HG03095 (cell line): ENCODE measurements around the gene ADAMTS2.

Experiments used
- ATAC-seq: cut with Tn5 transposase; IDR thresholded peaks from one replicate; pipeline ENCODE4 v1.9.1; 2021; ENCODE audit warnings: moderate library complexity; ENCODE audit not compliant: unreplicated experiment

The ADAMTS2 gene

GRCh38 chr5:179184521-179185050 lies 160.7 kb downstream of the ADAMTS2 start:
- ATAC-seq: no peak

- ATAC-seq: no peak
These were observed 161.8 kb downstream of the ADAMTS2 start for GRCh38 chr5:179183481-179183880.

- ATAC-seq: no peak
These were observed 162.7 kb downstream of the ADAMTS2 start for GRCh38 chr5:179182601-179183000.

GRCh38 chr5:179181988-179182387 lies 163.3 kb downstream of the ADAMTS2 start:
- no peak for ATAC-seq

GRCh38 chr5:179180921-179181645 lies 164.2 kb downstream of the ADAMTS2 start:
- ATAC-seq: no peak

GRCh38 chr5:179180061-179180610 lies 165.1 kb downstream of the ADAMTS2 start:
- no peak for ATAC-seq

GRCh38 chr5:179177711-179178575 lies 167.3 kb downstream of the ADAMTS2 start:
- no peak for ATAC-seq

- no peak for ATAC-seq
These were observed 168.6 kb downstream of the ADAMTS2 start for GRCh38 chr5:179176571-179177230.

- no peak for ATAC-seq
These were observed 169.1 kb downstream of the ADAMTS2 start for GRCh38 chr5:179176166-179176565.

- ATAC-seq: no peak
These were observed 173.2 kb downstream of the ADAMTS2 start for GRCh38 chr5:179171816-179172745.

GRCh38 chr5:179171251-179171815 lies 173.9 kb downstream of the ADAMTS2 start:
- no peak for ATAC-seq

GRCh38 chr5:179170606-179171005 lies 174.7 kb downstream of the ADAMTS2 start:
- ATAC-seq: no peak

GRCh38 chr5:179169836-179170235 lies 175.4 kb downstream of the ADAMTS2 start:
- no peak for ATAC-seq

GRCh38 chr5:179168664-179169063 lies 176.6 kb downstream of the ADAMTS2 start:
- no peak for ATAC-seq

GRCh38 chr5:179167871-179168451 lies 177.3 kb downstream of the ADAMTS2 start:
- ATAC-seq: no peak

GRCh38 chr5:179166886-179167841 lies 178.1 kb downstream of the ADAMTS2 start:
- ATAC-seq: no peak

- ATAC-seq: no peak
These were observed 178.9 kb downstream of the ADAMTS2 start for GRCh38 chr5:179166171-179166885.
